HepG2 (cell line): Measurements from ENCODE around the gene HYOU1. TPM values are rescaled to one million over a fixed set of nuclear protein-coding genes. Genes with fewer than 3 reads are reported as not detected.

Source experiments
- ATF4 ChIP-seq, 2 experiments: fragments of 450-650 bp in 1 of 2; sonication (generic) in 1 of 2; formaldehyde crosslinking; IDR thresholded peaks; 2 replicates each; pipeline versions ENCODE4 v1.5.0 to v1.8.0; 2020 to 2022; ENCODE audit warnings: mild to moderate bottlenecking in 1 of 2, missing genetic modification reagents in 1 of 2
- CBX5 ChIP-seq: sonication (generic); formaldehyde crosslinking; IDR thresholded peaks from 2 replicates; pipeline ENCODE4 v1.4.0; 2020; ENCODE audit warnings: missing genetic modification reagents, borderline replicate concordance
- EHMT2 ChIP-seq: fragments of 200-600 bp; sonication (generic); IDR thresholded peaks from 2 replicates; pipeline ENCODE4 v1.7.0; 2017; ENCODE audit warnings: antibody characterized with exemption, low read depth, low read length, borderline replicate concordance
- FOXP1 ChIP-seq, 2 experiments: fragments of 450-650 bp in 1 of 2; IDR thresholded peaks; 2 replicates each; pipeline ENCODE4 v1.6.1; 2017 to 2018; ENCODE audit warnings: antibody characterized with exemption in 1 of 2
- GABPB1 ChIP-seq: IDR thresholded peaks from 2 replicates; pipeline ENCODE4 v1.6.1; 2016; ENCODE audit warnings: mild to moderate bottlenecking, missing genetic modification reagents, moderate library complexity, missing compliant biosample characterization
- HNRNPK ChIP-seq: fragments of 200-400 bp; formaldehyde crosslinking; IDR thresholded peaks from 2 replicates; pipeline ENCODE4 v1.6.1; 2018; ENCODE audit warnings: low read length, low read depth, moderate library complexity, mild to moderate bottlenecking; ENCODE audit not compliant: poor library complexity, severe bottlenecking
- HOXD1 ChIP-seq: sonication (generic); formaldehyde crosslinking; IDR thresholded peaks from 2 replicates; pipeline ENCODE4 v1.5.0; 2020; ENCODE audit warnings: missing genetic modification reagents
- MLLT10 ChIP-seq: sonication (generic); formaldehyde crosslinking; IDR thresholded peaks from 2 replicates; pipeline ENCODE4 v1.4.0; 2020; ENCODE audit warnings: missing genetic modification reagents
- NCOA2 ChIP-seq: sonication (generic); formaldehyde crosslinking; IDR thresholded peaks from 2 replicates; pipeline ENCODE4 v1.8.0; 2022; ENCODE audit warnings: inconsistent platforms
- RCOR2 ChIP-seq: IDR thresholded peaks from 2 replicates; pipeline ENCODE4 v1.6.1; 2016; ENCODE audit warnings: missing biosample characterization, missing genetic modification reagents
- SETDB1 ChIP-seq: sonication (generic); formaldehyde crosslinking; IDR thresholded peaks from 2 replicates; pipeline ENCODE4 v1.5.1; 2020; ENCODE audit warnings: missing genetic modification reagents, mild to moderate bottlenecking, borderline replicate concordance
- SNRNP70 ChIP-seq: fragments of 200-400 bp; formaldehyde crosslinking; IDR thresholded peaks from 2 replicates; pipeline ENCODE4 v1.6.1; 2017; ENCODE audit warnings: mild to moderate bottlenecking, low read depth, low read length, moderate library complexity
- YEATS2 ChIP-seq: sonication (generic); formaldehyde crosslinking; IDR thresholded peaks from 2 replicates; pipeline ENCODE4 v1.4.0; 2020; ENCODE audit warnings: missing genetic modification reagents, borderline replicate concordance
- ZNF142 ChIP-seq: sonication (generic); formaldehyde crosslinking; IDR thresholded peaks from 2 replicates; pipeline ENCODE4 v1.4.0; 2020; ENCODE audit warnings: missing genetic modification reagents
- ZNF205 ChIP-seq: IDR thresholded peaks from 2 replicates; pipeline ENCODE4 v1.6.1; 2018; ENCODE audit warnings: missing biosample characterization, missing genetic modification reagents
- ZNF484 ChIP-seq: sonication (generic); formaldehyde crosslinking; IDR thresholded peaks from 2 replicates; pipeline ENCODE4 v1.5.1; 2020; ENCODE audit warnings: mild to moderate bottlenecking, low read depth, missing genetic modification reagents, borderline replicate concordance
- ZNF891 ChIP-seq: sonication (generic); formaldehyde crosslinking; IDR thresholded peaks from 2 replicates; pipeline ENCODE4 v1.5.0; 2020; ENCODE audit warnings: mild to moderate bottlenecking, missing genetic modification reagents
- polyA plus RNA-seq, 8 experiments: library from polyadenylated mRNA; depleted of rRNA in 3 of 8; stranded (reverse) in 7 of 8; unstranded in 1 of 8; fragments of >200 nt; fragmentation: Illumina TruSeq in 4 of 8; extraction: Trizol in 4 of 8; gene quantifications; 2 replicates each; pipeline versions ENCODE4 v1.2.1 to v1.2.3, GENCODE V29; 2011 to 2016; ENCODE audit warnings: low read depth in 4 of 8, missing spikeins in 1 of 8, mixed read lengths in 1 of 8; ENCODE audit not compliant: insufficient read depth in 1 of 8
- total RNA-seq, 5 experiments: library from RNA; depleted of rRNA; stranded (reverse); fragments of >200 nt; fragmentation: Illumina TruSeq; extraction: Trizol; gene quantifications; 2 replicates each; pipeline ENCODE4 v1.2.3, GENCODE V29; 2016; ENCODE audit warnings: low read depth in 1 of 5
- TF ChIP-seq, protein P1 (sequence below): sonication (generic); formaldehyde crosslinking; IDR thresholded peaks from 2 replicates; pipeline ENCODE4 v1.4.0; 2020; ENCODE audit warnings: missing genetic modification reagents, borderline replicate concordance

Gene HYOU1
- total and polyA plus RNA-seq, 2 of the 13 experiments (the other 11 are each of a cell fraction or from before 2014, with no cell fraction given): 127 to 155 TPM

DNA sequence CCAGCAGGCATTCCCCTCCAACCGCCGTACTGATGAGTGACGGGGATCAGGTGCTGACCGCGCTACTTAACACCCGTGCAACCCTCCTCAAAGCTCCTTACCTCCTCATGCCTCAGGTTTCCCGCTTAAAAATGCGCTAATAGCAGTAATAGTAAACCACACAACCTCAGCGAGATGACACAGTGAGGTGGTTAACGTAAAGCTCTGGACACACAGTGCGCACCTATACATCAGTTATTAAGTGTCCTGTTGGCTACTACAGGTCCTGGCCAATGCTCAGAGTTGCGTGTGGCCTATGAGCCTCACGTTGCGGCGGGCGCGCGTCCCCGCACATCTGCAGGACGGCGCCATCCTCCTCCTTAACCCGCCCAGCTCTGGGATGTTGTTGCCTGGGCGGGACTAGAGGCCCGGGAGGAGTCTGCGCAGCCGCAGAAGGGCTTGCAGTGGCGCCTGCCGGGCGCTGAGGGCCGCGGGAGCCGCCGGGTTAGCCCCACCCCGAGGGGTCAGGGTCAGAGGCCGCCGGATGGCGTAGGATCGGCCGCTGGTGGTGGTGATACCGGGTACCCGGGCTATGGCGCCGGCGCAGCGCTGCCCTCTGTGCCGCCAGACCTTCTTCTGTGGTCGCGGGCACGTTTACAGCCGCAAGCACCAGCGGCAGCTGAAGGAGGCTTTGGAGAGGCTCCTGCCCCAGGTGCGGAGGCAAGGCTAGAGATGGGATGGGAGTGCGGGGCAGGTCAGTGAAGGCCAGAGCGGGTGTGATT, 59.2 kb downstream of the HYOU1 start, which contains the start of gene CENATAC (continued):
- no peak for TF ChIP-seq MLLT10 (CRISPR knock-in tag)
- no peak for TF ChIP-seq FOXP1 (IDR thresholded peaks at IDR 0.05)
- TF ChIP-seq FOXP1 (CRISPR knock-in tag; IDR thresholded peaks at IDR 0.05): no peak
- TF ChIP-seq SETDB1: no peak
- peak; percentile 52; the same call in 1 of the 2 replicates for TF ChIP-seq NCOA2
- no peak for TF ChIP-seq ZNF484
- peak; percentile 46; the same call in 1 of the 2 replicates for TF ChIP-seq ZNF891
- TF ChIP-seq, protein P1, sequence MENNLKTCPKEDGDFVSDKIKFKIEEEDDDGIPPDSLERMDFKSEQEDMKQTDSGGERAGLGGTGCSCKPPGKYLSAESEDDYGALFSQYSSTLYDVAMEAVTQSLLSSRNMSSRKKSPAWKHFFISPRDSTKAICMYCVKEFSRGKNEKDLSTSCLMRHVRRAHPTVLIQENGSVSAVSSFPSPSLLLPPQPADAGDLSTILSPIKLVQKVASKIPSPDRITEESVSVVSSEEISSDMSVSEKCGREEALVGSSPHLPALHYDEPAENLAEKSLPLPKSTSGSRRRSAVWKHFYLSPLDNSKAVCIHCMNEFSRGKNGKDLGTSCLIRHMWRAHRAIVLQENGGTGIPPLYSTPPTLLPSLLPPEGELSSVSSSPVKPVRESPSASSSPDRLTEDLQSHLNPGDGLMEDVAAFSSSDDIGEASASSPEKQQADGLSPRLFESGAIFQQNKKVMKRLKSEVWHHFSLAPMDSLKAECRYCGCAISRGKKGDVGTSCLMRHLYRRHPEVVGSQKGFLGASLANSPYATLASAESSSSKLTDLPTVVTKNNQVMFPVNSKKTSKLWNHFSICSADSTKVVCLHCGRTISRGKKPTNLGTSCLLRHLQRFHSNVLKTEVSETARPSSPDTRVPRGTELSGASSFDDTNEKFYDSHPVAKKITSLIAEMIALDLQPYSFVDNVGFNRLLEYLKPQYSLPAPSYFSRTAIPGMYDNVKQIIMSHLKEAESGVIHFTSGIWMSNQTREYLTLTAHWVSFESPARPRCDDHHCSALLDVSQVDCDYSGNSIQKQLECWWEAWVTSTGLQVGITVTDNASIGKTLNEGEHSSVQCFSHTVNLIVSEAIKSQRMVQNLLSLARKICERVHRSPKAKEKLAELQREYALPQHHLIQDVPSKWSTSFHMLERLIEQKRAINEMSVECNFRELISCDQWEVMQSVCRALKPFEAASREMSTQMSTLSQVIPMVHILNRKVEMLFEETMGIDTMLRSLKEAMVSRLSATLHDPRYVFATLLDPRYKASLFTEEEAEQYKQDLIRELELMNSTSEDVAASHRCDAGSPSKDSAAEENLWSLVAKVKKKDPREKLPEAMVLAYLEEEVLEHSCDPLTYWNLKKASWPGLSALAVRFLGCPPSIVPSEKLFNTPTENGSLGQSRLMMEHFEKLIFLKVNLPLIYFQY (CRISPR knock-in tag): peak; percentile 53; the same call in 1 of the 2 replicates
- peak; percentile 79; the same call in 1 of the 2 replicates for TF ChIP-seq YEATS2 (CRISPR knock-in tag)
- no peak for TF ChIP-seq HNRNPK
- TF ChIP-seq GABPB1: peak; percentile 93
- peak; percentile 3; the same call in 1 of the 2 replicates for TF ChIP-seq HOXD1 (CRISPR knock-in tag)
- TF ChIP-seq CBX5 (CRISPR knock-in tag): peak; percentile 27; the same call in 1 of the 2 replicates
- TF ChIP-seq SNRNP70: no peak
- TF ChIP-seq ATF4 (CRISPR knock-in tag; IDR thresholded peaks at IDR 0.05): peak in 1 of 2 experiments; percentile 46; a peak in 1 of 4 replicates
- no peak for TF ChIP-seq EHMT2
- 0 out of 2 replicates have a peak, but pooled peaks have one; percentile 11 for TF ChIP-seq ZNF142 (CRISPR knock-in tag)
- TF ChIP-seq RCOR2 (CRISPR knock-in tag): 0 out of 2 replicates have a peak, but pooled peaks have one; percentile 7
- TF ChIP-seq ZNF205 (CRISPR knock-in tag): peak; percentile 15; the same call in 1 of the 2 replicates
